Jurkat, Clone E6-1 (cell line): ENCODE measurements around the gene UBE2J2.

Source experiments
- DNase-seq: peaks from one replicate; pipeline ENCODE4 v3.0.0-alpha.2; 2011; ENCODE audit warnings: low read depth, low spot score
- H3K4me3 ChIP-seq: 2 replicates; pipeline ENCODE4 v1.5.1; 2011; ENCODE audit warnings: mild to moderate bottlenecking, low read length, control low read depth, moderate library complexity

UBE2J2 gene

DNA sequence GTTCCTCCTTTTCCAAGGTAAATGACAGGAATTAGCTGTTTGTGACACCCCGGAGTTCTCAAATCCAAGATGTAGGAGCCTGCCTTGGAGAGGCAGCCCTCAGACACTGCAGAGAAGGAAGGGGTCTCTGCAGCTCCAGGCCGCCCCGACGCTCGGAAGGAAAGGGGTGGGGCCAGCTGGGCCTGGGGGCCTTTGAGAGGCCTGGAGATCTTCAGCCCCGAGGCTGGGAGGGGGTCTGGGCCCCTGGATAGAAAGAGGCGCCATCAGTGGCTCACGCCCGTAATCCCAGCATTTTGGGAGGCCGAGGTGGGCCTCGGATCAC is 66.1 kb downstream of the UBE2J2 start:
- no peak for DNase-seq
- H3K4me3 ChIP-seq = no peak overlapping the region

DNA sequence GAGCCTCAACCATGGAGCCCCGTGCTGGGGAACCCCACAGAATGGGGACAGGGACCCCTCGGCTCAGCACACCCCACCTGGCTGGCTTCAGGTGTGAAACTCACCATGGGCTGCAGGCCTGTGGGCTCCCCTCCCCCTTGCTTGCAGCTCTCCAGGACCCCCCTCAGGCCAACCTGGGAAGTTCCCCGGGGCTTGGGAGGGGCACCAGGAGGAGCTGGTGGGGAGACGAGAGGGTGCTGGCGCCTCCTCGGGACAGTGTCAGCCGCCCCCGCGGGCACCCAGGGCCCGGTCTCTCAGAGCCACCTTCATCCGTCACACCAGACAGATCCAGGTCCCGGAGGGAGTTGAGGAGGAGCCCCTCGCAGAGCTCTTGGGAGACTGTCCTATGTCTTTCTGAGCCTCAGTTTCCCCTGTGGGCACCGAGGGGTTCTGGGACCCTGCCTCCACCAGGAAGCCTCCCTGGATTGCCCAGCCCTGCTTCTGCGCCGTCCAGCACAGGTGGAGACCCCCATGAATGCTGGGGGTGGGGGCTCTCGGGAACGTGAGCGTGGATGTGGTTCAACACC is 66.6 kb downstream of the UBE2J2 start:
- no peak overlapping the region for H3K4me3 ChIP-seq
- DNase-seq = no peak

DNA sequence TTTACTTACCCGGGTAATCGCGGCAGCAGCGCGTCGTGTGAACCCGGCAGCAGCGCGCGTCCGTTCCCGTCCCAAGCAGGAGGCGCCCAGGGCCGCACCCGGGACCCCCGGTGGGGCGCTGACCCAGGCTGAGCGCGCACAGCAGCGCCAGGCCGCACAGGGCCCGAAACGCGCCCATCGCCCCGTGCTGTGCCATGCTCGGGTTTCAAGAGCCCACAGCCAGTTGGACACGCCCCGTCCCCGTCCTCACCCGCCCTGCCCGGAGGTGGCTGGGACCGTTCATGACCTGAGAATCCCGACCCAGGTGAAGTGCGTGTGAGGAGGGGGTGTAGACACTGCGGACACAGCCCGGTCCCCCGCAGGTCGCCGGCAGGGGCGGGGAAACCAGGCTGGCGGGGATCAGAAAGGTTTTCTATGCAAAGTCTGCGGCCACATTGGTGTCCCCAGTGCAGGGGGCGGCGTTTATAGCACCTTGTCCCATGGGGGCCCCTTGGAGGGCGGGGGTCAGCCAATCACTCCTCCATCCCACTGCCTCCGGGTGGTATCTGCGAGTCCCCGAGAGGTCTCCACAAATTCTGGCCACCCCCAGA is 67.2 kb downstream of the UBE2J2 start, which contains the start of gene TNFRSF18:
TNFRSF18 (minus strand) TSS at position 217 of the 590 bp plus-strand sequence; CDS start at position 196, 21 bp downstream.
- DNase-seq = no peak
- H3K4me3 ChIP-seq = no peak within 1 kb of the TSS

DNA sequence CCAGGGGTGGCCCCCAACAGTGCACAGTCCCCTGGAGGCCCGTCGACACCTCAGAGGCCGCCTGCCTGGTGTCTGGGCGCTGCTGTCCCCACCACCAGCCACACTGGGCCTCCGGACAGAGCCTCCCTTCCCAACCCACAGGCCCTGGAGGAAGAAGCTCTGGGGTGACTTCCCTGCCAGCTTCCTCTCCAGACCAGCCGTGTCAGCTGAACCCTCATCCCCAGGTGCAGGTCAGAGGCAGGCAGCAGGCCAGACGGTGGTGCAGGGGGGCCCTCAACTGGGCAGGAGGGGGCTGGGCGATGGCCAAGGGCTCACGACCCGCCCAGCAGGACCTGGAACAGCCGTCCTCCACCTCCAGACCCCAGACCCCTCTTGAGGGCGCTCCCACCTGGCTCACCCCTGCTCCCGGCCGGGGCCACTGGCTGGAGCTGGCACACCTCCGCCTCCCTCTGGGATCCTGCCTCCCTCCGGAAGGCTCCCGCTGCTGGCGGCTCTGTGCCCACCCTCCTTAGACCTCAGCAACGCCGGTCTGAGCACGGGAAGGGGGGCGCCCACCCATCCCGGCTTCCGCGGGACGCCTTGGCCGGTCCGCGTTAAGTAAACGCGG is 67.8 kb downstream of the UBE2J2 start:
- no peak for DNase-seq
- no peak overlapping the region for H3K4me3 ChIP-seq

DNA sequence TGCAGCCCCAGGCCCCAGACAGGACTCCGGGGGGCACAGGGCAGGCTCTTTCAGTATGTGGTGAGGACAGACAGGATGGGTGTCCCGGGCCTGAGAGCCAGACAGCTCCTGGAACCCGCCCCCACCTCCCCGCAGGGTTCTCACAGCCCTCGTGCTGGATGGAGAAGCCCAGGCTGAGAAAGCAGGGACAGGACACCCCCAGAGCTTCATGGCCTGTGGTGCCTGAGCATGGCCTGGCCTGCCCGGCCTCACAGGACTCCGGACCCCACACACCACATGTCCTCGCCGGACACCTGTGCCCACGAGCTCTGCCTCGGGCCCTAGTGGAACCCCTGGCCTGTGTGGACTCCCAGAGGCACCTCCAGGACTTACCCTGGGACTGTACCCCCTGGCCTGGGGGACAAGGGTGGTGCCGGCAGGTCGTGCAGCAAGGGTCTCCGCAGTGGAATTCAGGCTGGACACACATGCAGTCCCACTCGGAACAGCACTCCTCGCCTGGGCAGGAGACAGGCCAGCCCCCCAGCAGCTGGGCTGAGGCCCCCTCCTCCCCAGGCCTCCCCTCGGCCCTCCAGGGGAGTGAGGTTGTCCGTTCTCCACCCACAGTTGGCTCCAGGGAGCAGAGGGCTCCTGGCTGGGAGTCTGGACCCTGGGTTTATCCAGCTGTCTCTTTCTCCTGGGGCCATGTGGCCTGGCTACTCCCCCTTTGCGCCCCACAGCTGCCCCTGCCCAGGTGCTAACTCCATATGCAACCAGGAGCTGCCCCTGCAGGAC is 68.5 kb downstream of the UBE2J2 start:
- DNase-seq = no peak
- no peak overlapping the region for H3K4me3 ChIP-seq

DNA sequence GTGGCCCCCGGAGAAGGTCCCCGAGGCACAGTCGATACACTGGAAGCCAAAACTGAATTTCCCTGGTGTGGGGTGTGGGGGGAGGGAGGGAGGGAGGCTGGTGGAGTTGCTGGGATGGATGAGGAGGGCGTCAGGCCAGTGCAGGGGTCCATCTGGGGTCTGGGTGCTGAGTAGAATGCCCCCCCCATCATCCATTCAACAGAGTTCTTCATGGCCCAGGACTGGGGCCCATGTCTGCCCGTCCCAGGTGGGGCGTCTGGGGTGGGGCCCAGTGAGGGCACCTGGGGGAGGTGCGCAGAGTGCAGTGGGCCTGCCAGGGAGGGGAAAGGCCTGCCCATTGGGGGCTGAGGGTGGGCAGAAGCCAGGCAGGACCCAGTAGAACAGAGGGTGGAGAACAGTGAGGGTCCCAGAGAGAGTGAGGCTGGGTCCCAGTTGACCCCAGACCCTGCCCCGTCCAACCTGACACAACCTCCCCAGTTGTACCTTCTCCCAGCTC is 69.2 kb downstream of the UBE2J2 start:
- H3K4me3 ChIP-seq = no peak overlapping the region
- DNase-seq = no peak
